ENCODE measurements around the gene CXCR6.

Gene CXCR6

DNA sequence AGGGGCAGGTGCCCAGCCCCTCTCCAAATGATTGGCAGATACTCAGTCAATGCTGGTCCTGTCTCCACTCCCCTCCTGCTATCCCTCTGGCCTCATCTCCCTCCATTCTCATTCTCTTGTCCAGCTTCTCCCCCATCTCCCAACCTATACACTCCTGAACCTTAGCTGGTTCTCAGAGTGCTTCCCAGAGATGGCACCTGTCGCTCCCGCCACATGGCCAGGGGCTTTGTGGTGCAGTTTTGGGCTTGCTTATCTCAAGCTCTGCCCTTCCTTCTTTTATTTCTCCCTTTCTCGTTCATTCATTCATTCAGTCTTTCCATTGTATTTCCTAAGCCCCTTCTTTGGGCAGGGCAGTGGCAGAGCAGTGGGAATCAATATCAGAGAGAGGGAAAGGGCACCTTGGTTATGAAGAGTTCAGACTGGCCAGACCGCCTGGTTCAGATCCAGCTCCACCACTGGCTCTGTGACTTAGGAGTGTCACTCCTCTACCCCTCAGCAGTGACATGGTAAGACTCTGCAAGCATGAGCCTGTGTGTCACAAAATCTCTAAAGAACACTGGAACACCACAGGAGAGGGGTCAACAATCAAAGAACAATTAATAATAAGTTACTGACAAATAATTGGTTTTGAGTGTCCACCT lies 20.2 kb upstream of the CXCR6 start:
- DNase-seq = no peak

DNA sequence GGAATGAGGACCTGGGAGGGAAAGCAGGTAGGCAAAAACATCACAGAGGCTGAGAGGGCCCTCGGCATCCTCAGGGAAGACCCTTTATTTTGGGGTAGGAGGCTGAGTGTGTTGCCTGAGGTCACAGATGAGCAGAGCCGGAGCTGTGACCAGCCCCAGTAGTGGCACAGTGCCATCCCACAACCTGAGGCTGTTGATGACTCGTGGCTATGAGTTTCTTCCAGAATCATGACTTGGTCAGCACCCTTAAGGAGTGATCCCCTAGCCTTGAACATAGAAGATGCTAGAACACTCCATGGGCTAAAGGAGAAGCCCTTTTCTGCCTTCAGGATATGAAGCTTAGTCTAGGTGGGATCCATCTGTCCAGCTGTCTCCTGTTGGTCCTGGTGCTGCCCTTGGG lies 19.5 kb upstream of the CXCR6 start:
- DNase-seq = no peak

DNA sequence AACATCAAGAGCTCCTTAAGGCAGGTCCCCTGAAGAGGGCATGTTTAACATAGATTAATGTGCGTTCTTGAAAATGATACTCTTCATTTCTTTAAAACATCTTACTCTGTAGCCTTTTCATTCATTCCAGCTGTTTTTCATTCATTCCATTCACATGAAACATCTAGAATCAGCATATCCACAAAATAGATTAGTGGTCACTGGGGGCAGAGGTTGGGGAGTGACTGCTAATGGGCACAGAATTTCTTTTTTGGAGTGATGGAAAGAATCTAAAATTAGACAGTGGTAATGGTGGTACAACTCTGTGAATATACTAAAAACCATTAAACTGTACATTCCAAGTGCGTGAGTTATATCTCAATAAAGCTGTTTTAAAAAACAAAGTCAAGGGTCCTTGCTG lies 15.4 kb upstream of the CXCR6 start:
- DNase-seq = no peak

DNA sequence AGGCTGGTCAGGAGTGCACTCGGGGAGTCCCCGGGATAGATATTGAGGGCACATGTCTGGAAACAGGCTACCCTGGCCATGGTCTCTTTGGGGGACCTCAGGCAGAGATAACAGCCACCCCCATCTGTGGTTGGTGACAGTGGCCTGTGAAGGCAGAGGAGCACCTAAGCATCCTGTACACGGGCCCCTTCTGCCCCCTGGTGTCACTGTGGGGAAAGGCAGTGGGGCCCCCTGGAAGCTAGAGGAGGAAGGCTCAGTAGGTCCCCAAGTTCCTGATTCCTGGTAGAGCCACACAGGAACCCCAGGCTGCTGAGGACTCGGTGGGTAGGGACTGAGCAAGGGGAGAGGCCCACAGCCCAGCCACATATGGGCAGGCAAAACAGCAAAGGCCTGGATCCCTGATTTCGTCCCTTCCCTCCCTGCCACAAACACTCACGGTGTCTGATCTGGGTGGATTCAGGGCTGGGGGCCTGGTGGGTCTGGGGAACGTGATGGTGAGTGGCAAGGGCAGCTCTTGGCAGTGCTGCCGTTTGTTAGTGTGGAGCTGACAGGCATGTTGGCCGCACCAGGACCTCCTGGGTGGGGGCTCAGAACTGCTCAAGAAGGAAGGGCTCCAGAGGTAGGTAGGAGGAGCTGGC lies 14.1 kb upstream of the CXCR6 start:
- peak; percentile 67 for DNase-seq

DNA sequence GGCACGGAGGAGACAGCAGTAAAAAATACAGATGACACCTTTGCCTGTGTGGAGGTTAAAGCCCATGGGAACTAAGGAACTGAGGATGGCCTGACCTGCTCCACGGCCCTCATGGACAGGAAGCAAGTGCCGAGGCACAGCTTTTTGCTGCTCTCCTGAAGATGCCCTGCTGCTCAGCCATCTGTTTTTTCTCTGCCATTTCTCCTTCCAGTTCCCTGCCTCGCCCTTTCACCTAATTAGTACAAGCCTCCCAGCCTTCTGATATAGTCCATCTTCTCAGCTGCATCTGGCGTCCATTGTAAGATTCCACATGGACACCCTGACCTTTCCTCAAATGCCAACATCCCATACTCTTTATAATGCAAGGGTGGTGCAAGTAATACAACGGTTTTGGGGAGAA lies 11.8 kb upstream of the CXCR6 start:
- no peak for DNase-seq

DNA sequence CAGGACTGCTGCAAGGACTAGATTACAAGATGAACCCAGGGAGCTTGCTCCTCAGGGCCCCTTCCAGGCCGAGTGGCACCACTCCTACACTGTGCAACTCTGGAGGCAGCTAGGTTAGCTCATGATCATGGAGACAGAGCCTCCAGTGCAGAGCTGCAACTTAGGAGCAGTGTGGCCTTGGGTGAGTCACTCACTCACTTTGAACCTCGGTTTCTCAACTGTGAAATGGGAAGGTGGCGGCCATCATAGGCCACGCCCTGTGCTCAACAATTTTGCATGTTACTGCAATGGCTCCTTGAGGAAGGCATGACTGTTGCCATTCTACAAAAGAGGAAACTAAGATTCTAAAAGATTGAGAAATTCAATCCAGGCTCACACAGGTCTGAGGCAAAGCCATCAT lies 11.2 kb upstream of the CXCR6 start:
- DNase-seq = no peak

DNA sequence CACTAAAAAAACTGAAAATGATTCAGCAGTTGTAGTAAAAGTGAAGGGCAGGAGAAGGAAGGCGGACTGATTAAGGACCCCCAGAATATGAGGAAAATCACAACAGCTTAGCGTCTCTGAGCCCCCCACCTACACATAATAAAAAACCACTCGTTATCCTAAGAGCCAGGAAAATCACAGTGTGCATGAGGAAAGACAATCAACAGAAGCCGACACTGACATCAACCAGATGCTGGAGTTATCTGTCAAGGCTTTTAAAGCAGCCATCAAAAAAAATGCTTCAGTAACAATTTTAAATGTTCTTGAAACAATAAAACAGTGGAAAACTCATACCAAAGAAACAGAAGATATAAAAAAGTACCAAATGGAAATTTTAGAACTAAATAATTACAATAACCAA lies 9.7 kb upstream of the CXCR6 start:
- DNase-seq = no peak

DNA sequence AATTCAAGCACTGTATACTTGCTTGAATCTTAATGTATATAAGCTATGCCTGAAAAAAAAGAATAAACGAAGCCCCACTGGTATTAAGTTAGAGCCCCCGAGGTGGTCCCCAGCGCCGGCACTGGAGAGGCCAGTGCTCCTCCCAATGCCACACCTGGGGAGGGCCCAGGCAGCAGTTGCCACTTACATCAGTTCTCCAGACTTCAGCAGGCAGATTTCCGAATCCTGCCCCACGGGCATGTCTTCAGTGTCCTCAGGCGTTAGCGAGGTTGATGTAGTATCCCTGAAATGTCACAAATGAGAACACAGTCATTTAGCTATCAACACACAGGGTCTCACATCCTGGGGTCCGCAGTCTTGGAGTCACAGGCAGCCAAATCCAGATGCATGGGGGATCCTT lies 7.0 kb upstream of the CXCR6 start:
- DNase-seq = no peak

DNA sequence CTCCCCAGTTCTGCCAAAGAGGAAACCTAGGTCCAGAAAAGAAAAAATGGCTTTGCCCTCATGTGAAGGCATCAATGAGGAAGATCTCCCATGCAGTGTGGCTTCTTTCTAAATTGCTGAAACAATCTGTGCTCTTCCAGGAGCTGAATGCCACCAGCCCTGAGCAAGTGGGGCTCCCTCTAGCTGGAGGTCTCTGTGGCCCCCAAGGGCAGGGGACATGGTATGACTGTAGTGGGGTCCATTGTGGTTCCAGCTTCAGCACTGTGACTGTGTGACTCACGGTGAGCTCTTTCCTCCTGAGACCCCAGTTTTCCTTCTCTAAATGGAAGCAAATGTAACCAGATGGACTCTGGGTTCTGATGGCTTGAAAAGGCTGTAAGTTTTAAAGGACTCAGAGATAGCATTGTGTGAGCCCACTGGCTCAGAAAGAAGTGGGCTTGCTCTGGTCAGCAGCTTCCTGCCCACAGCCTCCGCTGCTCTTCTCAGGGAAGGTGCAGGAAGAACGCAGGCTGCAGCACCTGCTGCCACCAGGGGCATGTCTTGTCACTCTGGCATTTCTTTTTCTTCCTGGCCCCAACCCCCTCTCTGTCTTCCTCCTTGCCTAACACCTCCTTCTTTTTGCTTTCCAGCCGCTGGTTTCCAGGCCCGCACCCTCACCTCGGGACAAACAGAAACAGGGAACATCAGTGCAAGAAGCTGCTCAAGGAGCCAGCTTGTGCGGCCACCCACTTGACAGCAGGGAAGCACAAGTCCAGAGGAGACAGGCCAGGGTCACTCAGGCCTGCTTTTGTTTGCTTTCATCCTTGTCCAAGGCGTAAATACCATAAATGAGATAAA lies 5.8 kb upstream of the CXCR6 start:
- DNase-seq = no peak

DNA sequence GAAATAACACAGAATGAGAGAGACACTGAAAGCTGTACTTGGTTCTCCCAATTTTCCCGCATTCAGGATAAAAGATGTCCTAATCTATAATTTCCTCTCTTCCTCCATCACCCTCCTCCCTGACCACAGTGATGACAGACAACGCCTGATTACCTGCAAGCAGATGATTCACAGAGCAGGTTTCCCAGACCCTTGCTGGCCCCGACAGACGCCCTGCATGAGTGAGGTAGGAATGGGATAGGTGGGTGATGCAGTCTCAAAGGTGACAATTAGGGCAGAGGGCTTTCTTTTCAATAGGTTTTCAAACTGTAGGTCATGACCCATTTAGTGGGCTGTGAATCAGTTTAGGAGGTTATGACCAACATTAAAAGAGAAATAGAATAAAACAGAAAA lies 5.2 kb upstream of the CXCR6 start:
- no peak for DNase-seq

DNA sequence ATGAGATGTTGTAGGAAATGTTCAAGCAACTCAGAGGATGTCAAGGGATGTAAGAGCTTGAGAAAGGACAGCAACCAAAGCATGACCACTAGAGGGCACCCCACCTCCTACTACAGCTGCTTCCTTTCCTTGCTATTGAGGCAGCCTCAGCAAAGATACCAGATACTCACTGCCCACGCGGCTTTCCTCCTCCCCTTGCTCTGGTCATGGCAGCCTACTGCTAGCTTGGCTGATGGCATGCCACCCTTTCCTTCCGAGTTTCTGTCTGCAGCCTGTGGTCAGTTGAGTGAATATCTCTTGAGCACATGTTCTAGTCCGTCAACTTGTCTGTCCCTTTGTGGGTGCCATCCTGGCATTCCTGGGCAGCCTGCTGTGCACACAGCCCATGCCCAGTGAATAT lies 4.4 kb upstream of the CXCR6 start:
- peak; percentile 86 for DNase-seq

DNA sequence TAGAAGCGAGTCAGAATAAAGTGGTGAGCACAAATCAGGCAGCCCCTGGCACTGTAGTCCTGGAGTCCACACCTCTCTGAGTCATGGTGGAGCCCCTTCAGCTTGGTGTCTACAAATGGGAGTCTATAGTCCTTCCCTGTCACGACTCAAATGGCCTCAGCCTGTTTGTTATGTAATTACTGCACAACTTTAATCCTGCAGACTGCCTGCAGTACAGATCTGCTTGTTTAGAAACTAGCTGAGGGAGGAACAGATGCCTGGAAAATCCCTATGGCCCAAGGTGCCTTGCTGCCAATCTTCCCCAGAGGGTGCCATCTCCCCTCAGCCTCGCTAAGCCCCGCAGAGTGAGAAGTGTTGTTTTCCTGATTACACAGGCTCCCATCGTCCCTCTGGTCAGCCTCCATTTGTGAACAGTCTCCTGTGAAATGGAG lies 3.9 kb upstream of the CXCR6 start:
- no peak for DNase-seq

DNA sequence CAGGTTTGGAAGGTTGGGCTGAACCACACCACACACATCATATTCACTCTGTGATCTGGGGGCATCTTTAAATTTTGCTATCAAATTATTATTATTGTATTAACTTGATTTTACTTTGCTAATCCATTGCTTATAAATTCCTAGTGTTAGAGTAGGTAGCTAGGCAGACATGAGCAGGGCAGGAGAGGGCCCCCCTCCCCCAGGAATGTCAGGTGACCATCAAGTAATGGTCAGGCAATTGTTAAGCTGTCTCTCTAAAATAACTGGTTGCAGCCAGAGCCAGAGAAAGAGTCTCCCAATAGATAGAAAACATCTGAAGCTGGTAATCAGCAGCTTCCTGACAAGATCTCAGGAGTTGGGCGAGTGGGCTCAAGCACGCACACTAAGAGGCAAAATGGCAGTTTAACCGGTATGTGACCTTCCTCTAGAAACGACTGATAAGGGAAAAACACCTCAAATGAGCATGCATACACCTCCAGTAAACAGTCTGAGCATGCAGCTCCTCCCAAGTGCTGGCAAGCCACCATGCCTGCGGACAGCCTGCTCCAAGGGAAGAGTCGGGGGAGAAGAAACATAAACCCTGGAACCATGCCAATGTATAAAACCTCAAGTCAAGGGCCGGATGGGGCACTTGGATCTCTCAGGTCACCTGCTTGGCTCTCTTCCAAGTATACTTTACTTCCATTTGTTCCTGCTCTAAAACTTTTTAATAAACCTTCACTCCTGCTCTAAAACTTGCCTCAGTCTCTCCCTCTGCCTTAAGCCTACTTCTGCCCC lies 3.1 kb upstream of the CXCR6 start:
- no peak for DNase-seq

DNA sequence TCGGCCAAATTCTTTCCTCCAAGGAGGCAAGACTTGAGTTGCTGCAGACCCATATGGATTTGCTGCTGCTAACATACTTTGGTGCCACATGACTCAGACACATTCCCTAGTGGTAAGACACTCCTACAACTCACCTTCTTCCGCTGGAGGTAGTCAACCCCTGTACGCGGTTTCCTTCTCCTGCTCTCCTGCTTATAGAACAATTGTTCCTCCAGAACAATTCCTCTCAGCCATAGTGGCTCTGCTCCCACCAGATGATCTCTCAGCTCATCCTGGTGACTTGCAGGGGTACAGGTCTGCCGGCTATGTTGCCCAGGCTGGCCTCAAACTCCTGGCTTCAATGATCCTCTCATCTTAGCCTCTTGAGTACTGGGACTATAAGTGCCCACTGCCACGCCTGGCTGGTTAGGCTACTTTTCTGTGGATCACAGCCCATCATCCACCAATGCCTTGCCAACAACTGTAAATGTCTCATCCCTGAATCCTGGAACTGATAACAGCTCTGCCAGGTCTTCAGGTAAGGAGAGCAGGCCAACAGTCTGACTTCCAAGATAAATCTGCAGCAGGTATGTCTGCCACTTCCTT lies 2.4 kb upstream of the CXCR6 start:
- no peak for DNase-seq

DNA sequence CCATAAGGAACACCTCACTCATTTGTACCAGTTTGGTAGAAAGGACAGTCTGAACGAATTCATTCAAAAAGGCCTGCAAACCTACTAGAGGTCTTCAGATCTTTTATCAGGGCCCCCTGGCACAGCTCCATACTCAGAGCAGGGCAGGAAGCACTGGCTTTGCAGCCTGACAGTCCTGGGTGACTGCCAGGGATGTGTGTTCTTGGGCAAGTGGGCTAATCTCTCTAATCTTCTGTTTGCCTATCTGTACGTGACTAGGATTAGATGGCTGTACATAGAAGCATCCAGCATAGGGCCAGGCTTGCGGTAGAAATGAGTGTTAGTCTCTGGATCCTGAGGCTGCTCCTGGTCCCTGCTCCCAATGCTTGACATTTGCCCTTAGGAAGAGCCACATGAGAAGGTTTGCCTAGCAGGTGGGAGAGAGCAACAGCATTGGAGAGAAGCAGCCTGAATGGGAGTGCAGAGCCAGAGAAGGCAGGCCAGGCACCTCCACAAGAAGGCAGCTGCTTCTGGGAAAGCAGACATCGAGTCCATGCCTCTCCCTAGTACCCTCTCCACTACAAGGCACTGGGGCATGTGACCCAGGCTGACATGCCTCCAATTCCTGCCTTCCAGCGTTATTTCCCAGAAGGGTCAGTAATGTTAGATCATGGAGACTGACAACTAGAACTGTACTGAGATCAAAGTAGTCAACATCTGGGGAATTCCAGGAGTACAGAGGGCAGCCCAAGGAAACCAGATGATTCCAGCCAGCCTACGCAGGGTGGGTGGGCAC lies 1.0 kb upstream of the CXCR6 start:
- no peak for DNase-seq

DNA sequence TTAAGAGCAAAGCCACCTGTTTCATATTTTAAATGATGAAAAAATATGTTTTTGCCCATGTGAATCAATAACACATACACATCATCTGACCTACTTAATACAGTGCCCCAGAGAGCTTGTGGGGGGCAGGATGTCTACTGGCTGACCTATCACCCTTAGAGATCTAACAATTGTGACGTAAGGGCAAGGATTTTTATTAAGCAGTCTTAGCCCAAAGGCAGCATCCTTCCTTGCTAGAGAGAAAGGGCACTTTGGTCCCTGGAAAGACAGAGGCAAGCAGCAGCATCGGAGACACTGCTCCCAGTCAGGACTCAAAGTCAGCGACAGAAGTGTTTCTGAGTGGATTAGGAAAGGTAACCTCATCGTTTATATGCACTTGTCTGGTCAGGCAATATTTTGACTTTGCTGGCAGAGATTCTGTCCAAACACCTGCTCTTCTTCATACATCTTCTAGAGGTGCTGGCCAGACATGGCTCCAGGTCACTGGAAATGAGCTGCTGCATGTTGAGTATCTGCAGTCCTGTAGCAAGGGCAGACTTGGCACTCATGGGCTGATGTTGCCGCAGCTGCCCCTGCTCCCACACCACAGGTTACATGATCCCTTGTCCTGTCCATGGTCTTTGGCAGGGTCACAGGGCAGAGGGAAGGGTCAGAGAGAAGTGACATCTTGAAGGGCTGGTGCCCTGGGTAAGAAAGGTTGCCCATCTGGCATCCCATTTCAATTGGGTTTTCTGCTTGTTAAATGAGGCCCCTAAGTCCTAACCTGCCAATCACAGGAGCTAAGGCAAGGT lies 1.8 kb downstream of the CXCR6 start:
- peak; percentile 58 for DNase-seq

DNA sequence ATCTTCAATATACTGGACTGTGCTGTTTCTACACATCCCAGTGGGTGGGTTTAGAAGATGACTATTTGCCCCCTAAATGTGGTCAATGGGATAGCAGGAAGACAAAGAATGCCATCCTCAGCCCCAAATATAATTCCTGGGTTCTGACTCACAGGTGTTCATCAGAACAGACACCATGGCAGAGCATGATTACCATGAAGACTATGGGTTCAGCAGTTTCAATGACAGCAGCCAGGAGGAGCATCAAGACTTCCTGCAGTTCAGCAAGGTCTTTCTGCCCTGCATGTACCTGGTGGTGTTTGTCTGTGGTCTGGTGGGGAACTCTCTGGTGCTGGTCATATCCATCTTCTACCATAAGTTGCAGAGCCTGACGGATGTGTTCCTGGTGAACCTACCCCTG lies 3.0 kb downstream of the CXCR6 start:
- DNase-seq = no peak

DNA sequence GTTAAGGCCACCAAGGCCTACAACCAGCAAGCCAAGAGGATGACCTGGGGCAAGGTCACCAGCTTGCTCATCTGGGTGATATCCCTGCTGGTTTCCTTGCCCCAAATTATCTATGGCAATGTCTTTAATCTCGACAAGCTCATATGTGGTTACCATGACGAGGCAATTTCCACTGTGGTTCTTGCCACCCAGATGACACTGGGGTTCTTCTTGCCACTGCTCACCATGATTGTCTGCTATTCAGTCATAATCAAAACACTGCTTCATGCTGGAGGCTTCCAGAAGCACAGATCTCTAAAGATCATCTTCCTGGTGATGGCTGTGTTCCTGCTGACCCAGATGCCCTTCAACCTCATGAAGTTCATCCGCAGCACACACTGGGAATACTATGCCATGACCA lies 3.6 kb downstream of the CXCR6 start:
- peak; percentile 14 for DNase-seq

DNA sequence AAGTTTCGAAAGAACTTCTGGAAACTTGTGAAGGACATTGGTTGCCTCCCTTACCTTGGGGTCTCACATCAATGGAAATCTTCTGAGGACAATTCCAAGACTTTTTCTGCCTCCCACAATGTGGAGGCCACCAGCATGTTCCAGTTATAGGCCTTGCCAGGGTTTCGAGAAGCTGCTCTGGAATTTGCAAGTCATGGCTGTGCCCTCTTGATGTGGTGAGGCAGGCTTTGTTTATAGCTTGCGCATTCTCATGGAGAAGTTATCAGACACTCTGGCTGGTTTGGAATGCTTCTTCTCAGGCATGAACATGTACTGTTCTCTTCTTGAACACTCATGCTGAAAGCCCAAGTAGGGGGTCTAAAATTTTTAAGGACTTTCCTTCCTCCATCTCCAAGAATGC lies 4.1 kb downstream of the CXCR6 start:
- no peak for DNase-seq

DNA sequence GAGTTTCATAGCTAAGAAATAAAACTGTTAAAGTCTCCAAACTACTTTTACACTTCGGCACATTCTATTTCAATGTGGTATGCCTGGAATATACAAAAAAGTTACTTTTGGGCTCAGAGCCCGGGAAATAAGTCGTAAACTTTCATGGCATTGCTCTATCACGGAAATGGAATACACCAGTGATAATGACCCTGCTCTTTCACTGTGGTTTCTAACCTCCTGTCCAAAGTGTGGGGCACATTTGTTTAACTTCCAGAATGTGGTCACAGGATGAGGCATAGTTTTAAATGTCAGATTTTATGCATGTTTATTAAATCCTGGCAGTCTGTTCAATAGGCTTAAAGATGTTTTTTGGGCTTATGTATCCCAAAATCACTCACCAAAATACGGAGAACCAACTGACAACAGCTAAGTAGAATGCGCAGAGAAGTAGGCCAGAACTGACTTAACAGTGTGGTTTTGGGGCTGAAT lies 5.1 kb downstream of the CXCR6 start:
- DNase-seq = no peak

DNA sequence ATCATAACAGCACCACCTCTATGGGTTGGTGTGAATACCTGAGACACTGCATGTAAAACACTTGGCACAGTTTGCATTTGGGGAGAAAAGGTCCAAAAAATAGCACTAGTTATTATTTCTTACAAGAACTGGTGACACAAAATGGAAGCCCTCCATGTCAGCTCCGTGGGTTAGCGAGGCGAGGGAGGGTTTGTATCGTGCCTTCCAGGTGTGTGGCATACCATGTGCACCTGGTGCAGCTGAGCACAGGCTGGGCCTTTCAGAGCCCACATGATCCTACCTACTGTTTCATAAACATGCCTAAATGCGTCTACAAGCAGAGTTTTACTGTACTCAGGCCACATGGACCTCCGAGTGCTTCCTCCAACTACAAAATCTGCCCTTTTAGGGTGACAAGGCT lies 5.6 kb downstream of the CXCR6 start:
- no peak for DNase-seq
